GM06990 (cell line): ENCODE data around the gene GSAP.
"Not testable (repeated sequence)": the region's sequence is repeated elsewhere in the genome, so short reads cannot be mapped to it uniquely, and the experiment has no call there.

Source experiments
- DNase-seq: peaks from one replicate; pipeline ENCODE4 v3.0.0-alpha.2; 2011; ENCODE audit not compliant: insufficient read length; ENCODE audit errors: extremely low read depth
- H3K27me3 ChIP-seq: replicated peaks from 2 replicates; pipeline ENCODE4 v1.6.0; 2011; ENCODE audit warnings: low read length; ENCODE audit not compliant: control insufficient read depth, insufficient read depth
- H3K36me3 ChIP-seq: 2 replicates; pipeline ENCODE4 v1.5.1; 2011; ENCODE audit warnings: low read length; ENCODE audit not compliant: control insufficient read depth, insufficient read depth
- H3K4me3 ChIP-seq: replicated peaks from 2 replicates; pipeline ENCODE4 v1.5.1; 2011; ENCODE audit warnings: low read depth, mild to moderate bottlenecking, control low read depth, low read length
- CTCF ChIP-seq: IDR thresholded peaks from 2 replicates; pipeline ENCODE4 v1.5.1; 2011; ENCODE audit warnings: low read length, control low read depth, mild to moderate bottlenecking, inconsistent platforms; ENCODE audit not compliant: insufficient read depth, poor library complexity, severe bottlenecking

GSAP gene

GRCh38 chr7:77281780-77282478, 134.2 kb downstream of the GSAP start:
- Histone ChIP-seq H3K4me3 (no peak overlapping the region), H3K27me3 (no peaks in the 10 kb centered on the region), H3K36me3 (no peaks in the 10 kb centered on the region)
- no peak for TF ChIP-seq CTCF
- DNase-seq, result no peak

GRCh38 chr7:77276120-77276519, 140.0 kb downstream of the GSAP start:
- Histone ChIP-seq H3K36me3 (no peaks in the 10 kb centered on the region), H3K4me3 (no peak overlapping the region), H3K27me3 (no peaks in the 10 kb centered on the region)
- TF ChIP-seq CTCF, result no peak
- DNase-seq, result no peak

GRCh38 chr7:77275663-77276062, 140.5 kb downstream of the GSAP start:
- not testable (repeated sequence) for H3K27me3 ChIP-seq, H3K4me3 ChIP-seq, DNase-seq, H3K36me3 ChIP-seq

- Histone ChIP-seq H3K36me3 (no peaks in the 10 kb centered on the region), H3K4me3 (no peak overlapping the region), H3K27me3 (no peaks in the 10 kb centered on the region)
- DNase-seq, result no peak
- no peak for TF ChIP-seq CTCF
Observed at GRCh38 chr7:77271766-77272165, 144.4 kb downstream of the GSAP start.

GRCh38 chr7:77270094-77270480, 146.1 kb downstream of the GSAP start:
- no peak for DNase-seq
- no peak overlapping the region for H3K4me3 ChIP-seq
- no peak for TF ChIP-seq CTCF

GRCh38 chr7:77269360-77270093, 146.6 kb downstream of the GSAP start:
- no peaks in the 10 kb centered on the region for H3K27me3 ChIP-seq
- H3K36me3 ChIP-seq, result no peaks in the 10 kb centered on the region
- DNase-seq, result no peak
- H3K4me3 ChIP-seq, result no peak overlapping the region
- no peak for TF ChIP-seq CTCF

More at GRCh38 chr7:77270094-77270480, 146.1 kb downstream of the GSAP start:
- Histone ChIP-seq H3K36me3 (no peaks in the 10 kb centered on the region), H3K27me3 (no peaks in the 10 kb centered on the region)
